D721Med (cell line): ENCODE measurements around the gene MAPKAP1.

Source experiments
- DNase-seq: peaks from one replicate; pipeline ENCODE4 v3.0.0; 2011; ENCODE audit warnings: low spot score; ENCODE audit not compliant: insufficient read length
- FAIRE-seq: peaks from 2 replicates; lab custom pipeline; 2011; peaks lifted over from hg19 to GRCh38; lab: Jason Lieb, UNC
- TF ChIP-seq, protein P1 (sequence below): IDR thresholded peaks from 2 replicates; pipeline ENCODE4 v1.5.1; 2012; ENCODE audit warnings: mild to moderate bottlenecking, control low read depth; ENCODE audit not compliant: insufficient read depth; ENCODE audit errors: missing control alignments

Gene MAPKAP1

DNA sequence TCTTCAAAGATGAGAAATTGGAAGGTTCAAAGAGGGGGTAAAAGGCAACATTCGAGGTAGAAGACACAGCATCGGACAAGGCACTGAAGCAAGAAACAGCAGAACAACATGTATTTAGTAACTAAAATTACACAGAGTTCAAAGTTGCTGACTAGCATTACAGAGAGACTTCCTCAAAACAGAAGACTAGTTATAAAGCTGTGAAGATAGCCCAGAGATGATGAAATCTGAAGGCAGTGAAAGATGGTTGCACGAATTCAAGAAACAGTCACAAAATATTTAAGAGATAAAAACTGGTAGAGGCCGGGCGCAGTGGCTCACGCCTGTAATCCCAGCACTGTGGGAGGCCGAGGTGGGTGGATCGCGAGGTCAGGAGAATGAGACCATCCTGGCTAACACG is 16.3 kb downstream of the MAPKAP1 start:
- no peak for FAIRE-seq
- DNase-seq = no peak
- TF ChIP-seq, protein P1, sequence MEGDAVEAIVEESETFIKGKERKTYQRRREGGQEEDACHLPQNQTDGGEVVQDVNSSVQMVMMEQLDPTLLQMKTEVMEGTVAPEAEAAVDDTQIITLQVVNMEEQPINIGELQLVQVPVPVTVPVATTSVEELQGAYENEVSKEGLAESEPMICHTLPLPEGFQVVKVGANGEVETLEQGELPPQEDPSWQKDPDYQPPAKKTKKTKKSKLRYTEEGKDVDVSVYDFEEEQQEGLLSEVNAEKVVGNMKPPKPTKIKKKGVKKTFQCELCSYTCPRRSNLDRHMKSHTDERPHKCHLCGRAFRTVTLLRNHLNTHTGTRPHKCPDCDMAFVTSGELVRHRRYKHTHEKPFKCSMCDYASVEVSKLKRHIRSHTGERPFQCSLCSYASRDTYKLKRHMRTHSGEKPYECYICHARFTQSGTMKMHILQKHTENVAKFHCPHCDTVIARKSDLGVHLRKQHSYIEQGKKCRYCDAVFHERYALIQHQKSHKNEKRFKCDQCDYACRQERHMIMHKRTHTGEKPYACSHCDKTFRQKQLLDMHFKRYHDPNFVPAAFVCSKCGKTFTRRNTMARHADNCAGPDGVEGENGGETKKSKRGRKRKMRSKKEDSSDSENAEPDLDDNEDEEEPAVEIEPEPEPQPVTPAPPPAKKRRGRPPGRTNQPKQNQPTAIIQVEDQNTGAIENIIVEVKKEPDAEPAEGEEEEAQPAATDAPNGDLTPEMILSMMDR = no peak

DNA sequence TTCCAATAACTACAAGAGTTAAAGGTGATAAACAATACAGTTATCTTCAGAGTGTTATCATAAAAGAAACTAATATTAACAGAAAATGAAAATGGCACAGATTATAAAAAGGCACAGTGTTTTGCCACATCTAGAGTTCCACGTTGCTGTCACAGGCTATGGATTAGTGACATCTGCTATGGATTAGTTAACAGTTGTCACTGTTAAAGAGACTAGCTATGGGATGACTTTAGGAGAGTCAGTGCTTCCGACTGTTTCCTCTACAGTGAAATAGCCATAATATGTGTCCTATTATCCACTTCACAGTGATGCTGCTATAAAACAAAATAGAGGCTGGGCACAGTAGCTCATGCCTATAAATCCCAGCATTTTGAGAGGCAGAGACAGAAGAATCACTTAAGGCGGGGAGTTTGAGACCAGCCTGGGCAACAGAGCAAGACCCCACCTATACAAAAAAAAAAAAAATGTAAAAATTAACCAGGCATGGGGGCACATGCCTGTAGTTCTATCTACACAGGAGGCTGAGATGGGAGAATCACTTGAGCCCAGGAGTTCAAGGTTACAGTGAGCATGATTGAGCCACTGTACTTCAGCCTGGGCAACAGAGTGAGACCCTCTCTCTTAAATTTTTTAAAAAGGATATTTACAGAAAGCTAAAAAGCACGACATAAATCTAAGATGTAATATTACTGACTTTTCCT is 19.7 kb downstream of the MAPKAP1 start:
- TF ChIP-seq, protein P1 = no peak
- FAIRE-seq = no peak
- DNase-seq = no peak

DNA sequence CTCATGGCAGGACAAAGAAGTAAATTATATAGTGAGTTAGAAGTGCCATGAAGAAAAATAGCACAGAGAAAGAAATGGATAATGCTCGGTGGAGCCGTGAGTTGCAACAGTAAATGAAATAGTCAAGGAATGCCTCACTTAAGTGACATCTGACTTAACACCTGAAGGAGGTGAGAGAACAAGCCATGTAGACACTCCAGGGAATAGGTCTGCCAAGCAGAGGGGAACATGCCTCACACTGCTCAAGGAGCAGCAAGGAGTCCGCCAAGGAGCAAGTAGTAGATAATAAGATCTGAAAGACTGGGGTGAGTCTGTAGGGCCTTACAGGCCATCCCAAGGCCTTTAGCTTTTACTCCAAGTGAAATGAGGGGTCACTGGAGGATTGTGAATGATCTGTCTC is 21.8 kb downstream of the MAPKAP1 start:
- DNase-seq = no peak
- FAIRE-seq = no peak
- TF ChIP-seq, protein P1 = no peak

DNA sequence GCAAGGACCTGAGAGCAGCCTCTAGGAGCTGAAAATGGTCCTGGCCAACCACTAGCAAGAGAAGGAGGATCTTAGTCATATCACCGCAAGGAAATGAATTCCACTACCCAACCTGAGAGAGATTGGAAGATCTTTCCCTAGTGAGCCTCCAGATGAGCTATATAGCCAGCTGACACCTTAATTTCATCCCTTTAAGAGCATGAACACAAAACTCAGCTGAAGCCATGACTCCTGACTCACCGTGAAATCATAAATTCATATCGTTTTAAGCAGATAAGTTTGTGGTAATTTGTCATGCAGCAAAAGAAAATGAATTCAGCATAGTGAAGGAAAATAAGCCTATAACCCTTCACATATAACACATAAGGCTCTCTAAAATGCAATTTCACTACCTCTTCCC is 23.5 kb downstream of the MAPKAP1 start:
- FAIRE-seq (no peak), DNase-seq (no peak)
- TF ChIP-seq, protein P1 = no peak

DNA sequence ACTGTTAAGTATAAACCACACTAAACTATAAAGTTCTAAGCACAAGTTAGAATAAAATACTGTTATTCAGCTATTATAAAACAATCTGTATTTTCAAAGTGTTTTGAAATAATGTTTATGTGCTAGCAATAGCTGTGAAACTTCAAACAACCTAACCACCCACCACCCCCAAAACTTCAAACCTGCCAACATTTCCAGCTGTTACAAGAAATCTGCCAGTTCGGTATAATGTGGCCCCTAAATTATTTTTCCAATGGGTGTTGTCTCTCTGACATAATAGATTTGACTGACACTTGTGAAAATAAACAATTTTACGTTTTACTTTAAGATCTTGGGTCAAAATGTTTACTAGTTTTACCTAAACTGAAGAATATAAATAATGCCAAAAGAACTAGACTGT is 24.7 kb downstream of the MAPKAP1 start:
- DNase-seq = no peak
- TF ChIP-seq, protein P1 = no peak
- FAIRE-seq = no peak

DNA sequence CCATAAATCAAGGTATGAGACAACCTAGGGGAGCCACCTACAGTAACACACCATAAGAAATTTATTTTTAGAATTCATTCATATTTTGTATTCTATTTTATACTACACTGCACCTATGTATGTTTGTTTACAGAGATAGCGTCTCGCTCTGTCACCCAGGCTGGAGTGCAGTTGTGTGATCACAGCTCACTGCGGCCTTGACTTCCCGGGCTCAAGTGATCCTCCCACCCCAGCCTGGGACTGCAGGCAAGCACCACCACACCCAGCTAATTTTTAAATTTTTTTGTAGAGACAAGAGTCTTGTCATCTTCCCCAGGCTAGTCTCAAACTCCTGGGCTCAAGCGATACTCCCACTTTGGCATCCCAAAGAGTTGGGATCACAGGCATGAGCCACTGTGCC is 25.4 kb downstream of the MAPKAP1 start:
- no peak for DNase-seq
- FAIRE-seq = no peak
- TF ChIP-seq, protein P1 = no peak

DNA sequence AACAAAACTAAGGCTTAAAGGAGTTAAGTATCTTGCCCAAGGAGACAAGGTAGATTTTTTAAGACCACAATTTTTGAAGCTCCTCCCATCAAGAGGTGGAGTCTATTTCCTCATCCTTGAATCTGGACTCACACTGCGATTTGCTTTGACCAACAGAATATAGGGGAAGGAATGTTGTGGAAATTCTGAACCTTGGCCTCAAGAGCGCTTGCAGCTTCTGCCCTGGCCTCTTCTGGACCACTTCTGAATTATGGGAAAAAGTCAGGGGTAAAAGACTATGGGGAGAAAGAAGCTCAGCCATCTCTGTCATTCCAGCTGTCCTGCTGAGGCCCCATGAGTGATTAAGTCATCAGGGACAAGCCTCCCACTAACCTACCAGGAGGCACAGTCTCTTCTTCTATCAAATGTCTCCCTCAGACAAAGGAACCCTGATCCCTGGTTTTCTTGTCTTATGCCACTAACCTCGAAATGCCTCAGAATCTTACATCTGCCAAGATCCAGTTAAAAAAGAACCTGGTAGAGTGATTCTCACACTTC is 25.9 kb downstream of the MAPKAP1 start:
- TF ChIP-seq, protein P1 = no peak
- FAIRE-seq (no peak), DNase-seq (no peak)
